ENCODE measurements around the gene ELAVL2.

The ELAVL2 gene

GRCh38 chr9:23823986-23824829 is 1.8 kb downstream of the ELAVL2 start:
- H3K27ac ChIP-seq (replicated peaks; ENCODE audit: low read length), result no peak overlapping the region
- peak overlapping the region; percentile 3 for H3K23ac ChIP-seq (ENCODE audit: low read depth, low read length, poor library complexity)
- H2BK12ac ChIP-seq (ENCODE audit: low read length), result no peak overlapping the region
- H2BK5ac ChIP-seq (ENCODE audit: low read length), result no peak overlapping the region
- H3K18ac ChIP-seq (ENCODE audit: low read length), result no peak overlapping the region
- peaks cover 12 to 41% (median 17%) of the 10 kb centered on the region in 3 experiments for H3K27me3 ChIP-seq (ENCODE audit: control insufficient read depth in 3 of 3, insufficient read depth in 3 of 3, low read depth in 1 of 3, low read length in 3 of 3)
- no peaks in the 10 kb centered on the region for H3K9me3 ChIP-seq (replicated peaks in 1 of 2; ENCODE audit: control insufficient read depth in 2 of 2, insufficient read depth in 1 of 2, low read depth in 1 of 2, low read length in 2 of 2)
- H3K14ac ChIP-seq (ENCODE audit: low read length), result peak overlapping the region; percentile 67
- H2BK120ac ChIP-seq (ENCODE audit: low read depth, low read length), result no peak overlapping the region
- H4K91ac ChIP-seq (ENCODE audit: low read depth, low read length, poor library complexity), result no peak overlapping the region
- H4K8ac ChIP-seq (ENCODE audit: low read depth, low read length), result no peak overlapping the region
- peaks cover 6 to 17% of the 10 kb centered on the region in 2 donors for H3K4me1 ChIP-seq (ENCODE audit: control insufficient read depth in 2 of 2, insufficient read depth in 1 of 2, low read depth in 1 of 2, low read length in 2 of 2)
- H3K4me2 ChIP-seq (ENCODE audit: insufficient read depth, low read length, poor library complexity, severe bottlenecking), result peak overlapping the region; percentile 87
- H3K79me1 ChIP-seq (ENCODE audit: low read depth, low read length), result peaks cover 14% of the 10 kb centered on the region
- peak overlapping the region; percentile 60 to 79 for H3K4me3 ChIP-seq (ENCODE audit: low read length in 2 of 2)
- WGBS, 2 donors (ENCODE audit: extremely low coverage in 2 of 2, insufficient read length in 2 of 2, insufficient replicate concordance in 1 of 2), result no CpG with 5 or more reads among the region's 36 CpGs
- DNase-seq (ENCODE audit: low spot score), result no peak
- no peak overlapping the region for H3K9ac ChIP-seq (ENCODE audit: low read depth, low read length, poor library complexity)
- H2AK5ac ChIP-seq (ENCODE audit: low read depth, low read length), result no peak overlapping the region
- no peaks in the 10 kb centered on the region for H3K36me3 ChIP-seq (replicated peaks in 1 of 2; ENCODE audit: control insufficient read depth in 2 of 2, insufficient read depth in 2 of 2, low read length in 2 of 2)
- no peak overlapping the region for H2BK15ac ChIP-seq (ENCODE audit: low read length)
- H2AFZ ChIP-seq (ENCODE audit: low read length), result peak overlapping the region; percentile 81
- no peak overlapping the region for H3K4ac ChIP-seq (ENCODE audit: low read length)

GRCh38 chr9:23823269-23823668 is 2.8 kb downstream of the ELAVL2 start:
- Histone ChIP-seq H3K36me3 (replicated peaks in 1 of 2; ENCODE audit: control insufficient read depth in 2 of 2, insufficient read depth in 2 of 2, low read length in 2 of 2) (no peaks in the 10 kb centered on the region), H3K4ac (ENCODE audit: low read length) (no peak overlapping the region), H3K4me1 (ENCODE audit: control insufficient read depth in 2 of 2, insufficient read depth in 1 of 2, low read depth in 1 of 2, low read length in 2 of 2) (peaks cover 6 to 17% of the 10 kb centered on the region in 2 donors), H3K14ac (ENCODE audit: low read length) (no peak overlapping the region), H4K8ac (ENCODE audit: low read depth, low read length) (no peak overlapping the region), H2BK120ac (ENCODE audit: low read depth, low read length) (no peak overlapping the region), H3K23ac (ENCODE audit: low read depth, low read length, poor library complexity) (no peak overlapping the region), H3K9me3 (replicated peaks in 1 of 2; ENCODE audit: control insufficient read depth in 2 of 2, insufficient read depth in 1 of 2, low read depth in 1 of 2, low read length in 2 of 2) (no peaks in the 10 kb centered on the region), H3K27ac (replicated peaks; ENCODE audit: low read length) (no peak overlapping the region), H2BK15ac (ENCODE audit: low read length) (no peak overlapping the region), H2AFZ (ENCODE audit: low read length) (no peak overlapping the region), H2BK12ac (ENCODE audit: low read length) (no peak overlapping the region), H3K79me1 (ENCODE audit: low read depth, low read length) (peaks cover 14% of the 10 kb centered on the region), H3K4me2 (ENCODE audit: insufficient read depth, low read length, poor library complexity, severe bottlenecking) (no peak overlapping the region), H3K4me3 (ENCODE audit: low read length in 2 of 2) (no peak overlapping the region), H3K27me3 (ENCODE audit: control insufficient read depth in 3 of 3, insufficient read depth in 3 of 3, low read depth in 1 of 3, low read length in 3 of 3) (peaks cover 12 to 41% (median 17%) of the 10 kb centered on the region in 3 experiments), H2AK5ac (ENCODE audit: low read depth, low read length) (no peak overlapping the region), H2BK5ac (ENCODE audit: low read length) (no peak overlapping the region), H3K18ac (ENCODE audit: low read length) (no peak overlapping the region), H4K91ac (ENCODE audit: low read depth, low read length, poor library complexity) (no peak overlapping the region), H3K9ac (ENCODE audit: low read depth, low read length, poor library complexity) (no peak overlapping the region)
- DNase-seq (ENCODE audit: low spot score), result no peak
- WGBS, 2 donors (ENCODE audit: extremely low coverage in 2 of 2, insufficient read length in 2 of 2, insufficient replicate concordance in 1 of 2), result no CpG with 5 or more reads among the region's 11 CpGs

- no peak overlapping the region for H2BK120ac ChIP-seq (ENCODE audit: low read depth, low read length)
- no peak overlapping the region for H4K91ac ChIP-seq (ENCODE audit: low read depth, low read length, poor library complexity)
- peaks cover 6 to 17% of the 10 kb centered on the region in 2 donors for H3K4me1 ChIP-seq (ENCODE audit: control insufficient read depth in 2 of 2, insufficient read depth in 1 of 2, low read depth in 1 of 2, low read length in 2 of 2)
- H3K4me3 ChIP-seq (ENCODE audit: low read length in 2 of 2), result peak overlapping the region in 1 of 2 donors; percentile 68
- no peak overlapping the region for H3K23ac ChIP-seq (ENCODE audit: low read depth, low read length, poor library complexity)
- WGBS, 2 donors (ENCODE audit: extremely low coverage in 2 of 2, insufficient read length in 2 of 2, insufficient replicate concordance in 1 of 2), result no CpG with 5 or more reads among the region's 46 CpGs
- H4K8ac ChIP-seq (ENCODE audit: low read depth, low read length), result no peak overlapping the region
- no peak overlapping the region for H3K4ac ChIP-seq (ENCODE audit: low read length)
- H3K27me3 ChIP-seq (ENCODE audit: control insufficient read depth in 3 of 3, insufficient read depth in 3 of 3, low read depth in 1 of 3, low read length in 3 of 3), result peaks cover 12 to 41% (median 17%) of the 10 kb centered on the region in 3 experiments
- H3K36me3 ChIP-seq (replicated peaks in 1 of 2; ENCODE audit: control insufficient read depth in 2 of 2, insufficient read depth in 2 of 2, low read length in 2 of 2), result no peaks in the 10 kb centered on the region
- H2AFZ ChIP-seq (ENCODE audit: low read length), result no peak overlapping the region
- H2BK5ac ChIP-seq (ENCODE audit: low read length), result no peak overlapping the region
- H2AK5ac ChIP-seq (ENCODE audit: low read depth, low read length), result no peak overlapping the region
- no peak overlapping the region for H2BK15ac ChIP-seq (ENCODE audit: low read length)
- no peak overlapping the region for H3K18ac ChIP-seq (ENCODE audit: low read length)
- H3K14ac ChIP-seq (ENCODE audit: low read length), result no peak overlapping the region
- H2BK12ac ChIP-seq (ENCODE audit: low read length), result no peak overlapping the region
- no peak for DNase-seq (ENCODE audit: low spot score)
- no peak overlapping the region for H3K9ac ChIP-seq (ENCODE audit: low read depth, low read length, poor library complexity)
- H3K4me2 ChIP-seq (ENCODE audit: insufficient read depth, low read length, poor library complexity, severe bottlenecking), result peak overlapping the region; percentile 67
- no peaks in the 10 kb centered on the region for H3K9me3 ChIP-seq (replicated peaks in 1 of 2; ENCODE audit: control insufficient read depth in 2 of 2, insufficient read depth in 1 of 2, low read depth in 1 of 2, low read length in 2 of 2)
- H3K79me1 ChIP-seq (ENCODE audit: low read depth, low read length), result peaks cover 14% of the 10 kb centered on the region
- H3K27ac ChIP-seq (replicated peaks; ENCODE audit: low read length), result no peak overlapping the region
These were observed 3.5 kb downstream of the ELAVL2 start for GRCh38 chr9:23822261-23823169.
